Measurements from ENCODE around the gene QSOX1.
"Not testable (repeated sequence)": the region's sequence is repeated elsewhere in the genome, so short reads cannot be mapped to it uniquely, and the experiment has no call there.

Gene QSOX1

DNA sequence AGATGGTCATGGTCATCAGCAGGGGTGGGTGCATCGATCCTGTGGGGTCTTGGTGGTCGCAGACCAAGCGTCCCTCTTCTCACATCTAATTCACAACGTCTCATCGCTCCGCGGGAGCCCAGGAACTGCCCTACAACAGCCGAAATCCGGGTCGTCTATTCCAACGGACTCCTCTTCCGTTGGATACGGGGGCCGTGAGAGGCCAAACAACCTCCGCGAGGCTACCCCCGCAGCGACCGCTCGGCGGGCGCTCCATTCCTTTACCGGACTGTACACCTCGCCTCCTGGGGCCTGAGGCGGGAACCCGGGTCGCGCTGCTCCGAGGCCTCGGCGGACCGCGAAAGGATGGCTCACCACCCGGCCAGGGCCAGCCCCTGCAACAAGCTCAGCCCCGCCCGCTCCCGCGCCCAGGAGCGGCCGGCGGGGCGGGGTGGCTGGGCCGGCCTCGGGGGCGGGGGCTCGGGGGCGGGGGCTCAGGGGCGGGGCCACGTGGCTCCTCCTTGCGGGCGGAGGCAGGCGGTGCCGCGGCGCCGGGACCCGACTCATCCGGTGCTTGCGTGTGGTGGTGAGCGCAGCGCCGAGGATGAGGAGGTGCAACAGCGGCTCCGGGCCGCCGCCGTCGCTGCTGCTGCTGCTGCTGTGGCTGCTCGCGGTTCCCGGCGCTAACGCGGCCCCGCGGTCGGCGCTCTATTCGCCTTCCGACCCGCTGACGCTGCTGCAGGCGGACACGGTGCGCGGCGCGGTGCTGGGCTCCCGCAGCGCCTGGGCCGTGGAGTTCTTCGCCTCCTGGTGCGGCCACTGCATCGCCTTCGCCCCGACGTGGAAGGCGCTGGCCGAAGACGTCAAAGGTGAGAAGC, at the start of gene QSOX1:
Gene QSOX1, plus strand, starts transcription at position 545 of the 857 bp plus-strand sequence. Its CDS starts 39 bp downstream, at position 584.
- CTCF ChIA-PET = interaction anchor here (0.9 to 1.6 kb wide), 3 partner anchors 13 to 340 kb away, joined by 3 to 6 read pairs (median 4); no protein-coding TSS in a partner anchor
- H3K27ac Mint-ChIP-seq = peak within 1 kb of the TSS; percentile 90
- H3K4me1 Mint-ChIP-seq = peaks cover 35% of the 10 kb centered on the region
- H3K36me3 Mint-ChIP-seq = no peaks in the 10 kb centered on the region
- peak within 1 kb of the TSS; percentile 96 for H3K4me3 Mint-ChIP-seq
- H3K27me3 Mint-ChIP-seq = peaks cover 24% of the 10 kb centered on the region
- peak; percentile 92 for DNase-seq
- H3K9me3 Mint-ChIP-seq = no peaks in the 10 kb centered on the region

DNA sequence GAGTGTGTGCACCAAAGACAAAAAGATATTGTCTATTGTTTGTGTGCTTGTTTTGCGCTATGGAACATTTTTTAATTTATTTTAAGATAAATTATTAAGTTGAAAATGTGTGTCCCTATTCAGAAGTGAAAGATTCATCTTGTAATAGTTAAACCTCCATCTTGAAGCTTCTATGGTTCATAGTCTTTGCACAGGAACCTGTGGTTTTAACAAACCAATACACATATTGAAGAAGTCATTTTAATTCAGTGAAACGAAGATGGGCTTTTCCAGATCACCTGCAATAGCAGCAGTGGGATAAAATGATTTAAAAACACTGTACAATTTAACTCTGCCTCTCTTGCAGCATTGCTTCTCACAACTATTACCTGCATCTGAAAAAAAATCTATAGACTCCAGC, 42.6 kb upstream of the QSOX1 start:
- CTCF ChIA-PET = interaction anchor here (0.6 kb wide), 1 partner anchor 47 kb away, joined by 3 read pairs; no protein-coding TSS in a partner anchor
- no peaks in the 10 kb centered on the region for H3K4me1 Mint-ChIP-seq
- no peak overlapping the region for H3K4me3 Mint-ChIP-seq
- no peaks in the 10 kb centered on the region for H3K9me3 Mint-ChIP-seq
- no peak overlapping the region for H3K27ac Mint-ChIP-seq
- H3K27me3 Mint-ChIP-seq = no peaks in the 10 kb centered on the region
- H3K36me3 Mint-ChIP-seq = peaks cover 44% of the 10 kb centered on the region
- no peak for DNase-seq

DNA sequence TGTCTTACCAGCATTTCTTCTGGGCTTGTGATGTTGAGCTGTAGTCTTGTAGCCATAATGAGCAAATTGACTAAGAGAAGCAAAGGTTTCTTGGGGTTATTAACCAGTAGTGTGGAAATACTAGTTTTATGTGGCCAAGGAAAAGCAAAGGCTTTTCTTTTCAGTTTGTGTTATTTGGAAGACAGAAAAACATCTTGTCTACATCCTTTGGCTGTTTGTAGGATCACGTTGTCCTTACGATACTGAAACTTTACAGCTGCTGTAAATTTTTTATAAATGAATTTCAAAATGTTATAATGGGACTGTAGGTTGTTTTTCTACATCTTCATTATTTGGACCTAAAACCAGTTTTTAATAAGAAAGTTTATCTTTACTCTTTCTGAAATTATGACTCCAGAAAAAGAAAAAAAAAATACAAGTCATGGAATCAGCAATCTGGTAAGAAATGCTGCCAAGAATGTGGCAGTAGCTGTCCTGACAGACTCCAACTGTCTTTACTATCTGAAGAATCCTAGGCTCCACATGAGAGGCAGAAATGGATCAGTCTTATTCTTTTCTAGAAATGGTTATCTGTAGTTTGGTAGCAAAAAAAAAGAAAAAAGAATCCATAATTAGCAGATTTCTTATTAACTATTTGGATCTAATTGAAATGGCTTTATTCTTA, 41.6 kb upstream of the QSOX1 start:
- H3K9me3 Mint-ChIP-seq = no peaks in the 10 kb centered on the region
- H3K36me3 Mint-ChIP-seq = peaks cover 37% of the 10 kb centered on the region
- CTCF ChIA-PET = interaction anchor here (0.6 to 1.1 kb wide), 3 partner anchors 46 to 1132 kb away, joined by 3 read pairs; no protein-coding TSS in a partner anchor
- no peak overlapping the region for H3K4me3 Mint-ChIP-seq
- H3K27ac Mint-ChIP-seq = no peak overlapping the region
- peaks cover 5% of the 10 kb centered on the region for H3K27me3 Mint-ChIP-seq
- DNase-seq = no peak
- no peaks in the 10 kb centered on the region for H3K4me1 Mint-ChIP-seq

GRCh38 chr1:180114396-180114945, 40.2 kb upstream of the QSOX1 start:
- H3K27me3 Mint-ChIP-seq = peaks cover 8% of the 10 kb centered on the region
- DNase-seq = no peak
- H3K27ac Mint-ChIP-seq = no peak overlapping the region
- CTCF ChIA-PET = no interaction called here
- peaks cover 34% of the 10 kb centered on the region for H3K36me3 Mint-ChIP-seq
- H3K9me3 Mint-ChIP-seq = no peaks in the 10 kb centered on the region
- no peak overlapping the region for H3K4me3 Mint-ChIP-seq
- H3K4me1 Mint-ChIP-seq = no peaks in the 10 kb centered on the region

DNA sequence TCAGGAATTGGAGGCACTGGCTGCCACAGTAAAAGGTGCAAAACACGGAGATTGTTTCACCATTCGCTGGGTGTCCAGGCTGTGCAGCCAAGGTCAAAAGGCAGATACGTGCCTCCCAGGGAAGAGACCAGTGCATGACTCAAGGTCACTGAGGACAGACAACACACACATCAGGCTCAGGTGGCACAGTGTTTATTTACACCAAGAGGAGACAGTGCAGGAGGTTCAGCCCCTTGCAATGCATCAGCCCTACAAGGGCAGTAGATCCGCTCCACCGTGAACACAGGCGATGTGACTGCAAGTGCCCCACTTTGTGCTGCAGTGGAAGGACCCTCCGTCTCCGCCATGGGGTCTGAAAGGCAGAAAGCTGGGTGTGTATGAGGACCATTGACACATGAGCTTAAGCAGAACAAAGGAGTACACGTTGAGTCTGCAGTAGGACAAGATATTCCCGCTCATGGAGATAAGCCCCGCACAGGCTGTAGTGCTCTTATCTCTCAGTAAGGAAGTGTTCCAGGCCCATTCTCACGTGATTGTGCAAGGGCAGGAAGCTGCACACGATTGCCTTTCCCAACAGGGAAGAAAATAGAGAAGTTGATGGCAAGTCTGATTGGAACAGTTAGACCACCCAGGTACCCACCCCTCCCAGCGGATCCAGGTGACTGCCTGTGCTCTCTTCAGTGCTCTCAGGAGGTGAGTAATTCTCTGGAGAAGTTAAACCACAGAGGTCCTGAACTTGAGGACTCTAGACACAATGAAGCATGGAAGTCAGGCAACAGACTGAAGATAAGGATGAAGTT, 37.5 kb upstream of the QSOX1 start:
- H3K4me1 Mint-ChIP-seq = no peaks in the 10 kb centered on the region
- H3K36me3 Mint-ChIP-seq = peaks cover 18% of the 10 kb centered on the region
- CTCF ChIA-PET = no interaction called here
- no peak overlapping the region for H3K4me3 Mint-ChIP-seq
- no peak overlapping the region for H3K27ac Mint-ChIP-seq
- no peaks in the 10 kb centered on the region for H3K9me3 Mint-ChIP-seq
- peaks cover 8% of the 10 kb centered on the region for H3K27me3 Mint-ChIP-seq
- DNase-seq = no peak

GRCh38 chr1:180117764-180118116, 36.9 kb upstream of the QSOX1 start:
- H3K4me3 Mint-ChIP-seq = no peak overlapping the region
- no peak overlapping the region for H3K27ac Mint-ChIP-seq
- no peaks in the 10 kb centered on the region for H3K4me1 Mint-ChIP-seq
- DNase-seq = no peak
- H3K36me3 Mint-ChIP-seq = peaks cover 12% of the 10 kb centered on the region
- CTCF ChIA-PET = no interaction called here
- peaks cover 8% of the 10 kb centered on the region for H3K27me3 Mint-ChIP-seq
- H3K9me3 Mint-ChIP-seq = no peaks in the 10 kb centered on the region

- Mint-ChIP-seq H3K4me3 (no peak overlapping the region), H3K36me3 (peaks cover 7% of the 10 kb centered on the region), H3K27me3 (peaks cover 8% of the 10 kb centered on the region), H3K27ac (no peak overlapping the region), H3K9me3 (no peaks in the 10 kb centered on the region), H3K4me1 (no peaks in the 10 kb centered on the region)
- no peak for DNase-seq
- CTCF ChIA-PET = no interaction called here
Observed at GRCh38 chr1:180119837-180120236, 34.8 kb upstream of the QSOX1 start.

DNA sequence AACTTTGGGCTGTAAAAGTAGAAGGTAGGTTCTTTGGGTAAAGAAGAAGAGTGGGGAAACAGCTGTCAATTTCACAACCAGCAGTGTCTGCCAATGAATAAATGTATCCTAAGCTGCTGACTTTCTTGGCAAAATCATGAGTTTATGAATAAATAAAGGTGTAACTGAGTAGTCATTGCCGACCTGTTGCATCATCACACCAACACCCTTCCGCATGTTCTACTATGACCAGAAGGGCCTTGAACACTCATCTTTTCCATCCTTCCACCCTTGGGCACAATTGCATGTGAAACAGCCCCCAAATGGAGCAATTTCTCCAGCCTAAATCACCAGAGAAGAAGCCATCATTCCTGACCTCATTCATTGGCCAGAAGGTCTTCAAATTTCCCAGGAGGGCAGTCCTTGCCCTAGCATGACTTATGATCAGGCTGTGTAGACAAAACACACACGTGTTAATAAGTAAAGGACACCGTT, 31.2 kb upstream of the QSOX1 start:
- CTCF ChIA-PET = no interaction called here
- no peaks in the 10 kb centered on the region for H3K36me3 Mint-ChIP-seq

DNA sequence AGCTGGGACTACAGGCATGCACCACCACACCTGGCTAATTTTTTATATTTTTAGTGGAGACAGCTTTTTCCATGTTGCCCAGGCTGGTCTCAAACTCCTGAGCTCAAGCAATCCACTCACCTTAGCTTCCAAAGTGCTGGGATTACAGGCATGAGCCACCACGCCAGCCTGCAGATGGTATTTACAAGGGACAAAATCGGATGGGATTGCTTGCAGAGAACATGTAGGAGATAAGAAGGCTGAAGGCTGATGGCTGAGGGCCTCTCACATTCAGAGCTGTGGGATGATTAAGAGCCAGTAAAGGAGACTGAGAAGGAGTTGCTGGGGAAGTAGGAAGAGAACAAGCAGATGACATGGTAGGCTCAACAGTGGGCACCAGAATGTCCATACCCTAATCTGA, 24.0 kb upstream of the QSOX1 start:
- H3K27me3 Mint-ChIP-seq = peaks cover 35% of the 10 kb centered on the region
- peaks cover 12% of the 10 kb centered on the region for H3K4me1 Mint-ChIP-seq
- H3K36me3 Mint-ChIP-seq = no peaks in the 10 kb centered on the region
- CTCF ChIA-PET = no interaction called here
- DNase-seq = no peak
- H3K9me3 Mint-ChIP-seq = no peaks in the 10 kb centered on the region
- no peak overlapping the region for H3K4me3 Mint-ChIP-seq
- no peak overlapping the region for H3K27ac Mint-ChIP-seq

More for the DNA sequence above, 31.2 kb upstream of the QSOX1 start:
- H3K27ac Mint-ChIP-seq = no peak overlapping the region
- no peaks in the 10 kb centered on the region for H3K9me3 Mint-ChIP-seq
- H3K27me3 Mint-ChIP-seq = peaks cover 4% of the 10 kb centered on the region
- no peak for DNase-seq
- H3K4me3 Mint-ChIP-seq = no peak overlapping the region
- peaks cover 12% of the 10 kb centered on the region for H3K4me1 Mint-ChIP-seq

GRCh38 chr1:180131510-180131909, 23.2 kb upstream of the QSOX1 start:
- Mint-ChIP-seq H3K4me1 (peaks cover 9% of the 10 kb centered on the region), H3K27me3 (peaks cover 42% of the 10 kb centered on the region), H3K4me3 (no peak overlapping the region), H3K27ac (no peak overlapping the region), H3K9me3 (no peaks in the 10 kb centered on the region), H3K36me3 (no peaks in the 10 kb centered on the region)
- CTCF ChIA-PET = interaction anchor here (1.3 kb wide), 1 partner anchor 321 kb away, joined by 3 read pairs; no protein-coding TSS in a partner anchor
- no peak for DNase-seq

DNA sequence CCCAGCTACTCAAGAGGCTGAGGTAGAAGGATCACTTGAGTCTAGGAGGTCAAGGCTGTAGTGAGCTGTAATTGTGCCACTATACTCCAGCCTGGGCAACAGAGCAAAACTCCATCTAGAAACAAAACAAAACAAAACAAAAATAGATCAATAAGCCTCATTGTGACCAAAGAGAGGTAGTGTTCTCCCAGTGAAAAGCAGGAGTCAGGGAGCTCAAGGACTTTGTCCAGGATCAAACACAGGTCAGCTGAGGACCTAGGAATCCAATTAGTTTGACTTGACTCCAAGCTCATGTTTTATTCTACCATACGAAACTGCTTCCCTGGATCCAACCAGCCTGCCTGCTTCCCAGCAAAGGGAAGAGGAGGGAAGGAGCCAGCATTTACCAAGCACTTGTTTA, 21.5 kb upstream of the QSOX1 start:
- no peaks in the 10 kb centered on the region for H3K36me3 Mint-ChIP-seq
- H3K27ac Mint-ChIP-seq = no peak overlapping the region
- no peaks in the 10 kb centered on the region for H3K4me1 Mint-ChIP-seq
- CTCF ChIA-PET = no interaction called here
- no peak overlapping the region for H3K4me3 Mint-ChIP-seq
- peaks cover 50% of the 10 kb centered on the region for H3K27me3 Mint-ChIP-seq
- no peak for DNase-seq
- no peaks in the 10 kb centered on the region for H3K9me3 Mint-ChIP-seq

DNA sequence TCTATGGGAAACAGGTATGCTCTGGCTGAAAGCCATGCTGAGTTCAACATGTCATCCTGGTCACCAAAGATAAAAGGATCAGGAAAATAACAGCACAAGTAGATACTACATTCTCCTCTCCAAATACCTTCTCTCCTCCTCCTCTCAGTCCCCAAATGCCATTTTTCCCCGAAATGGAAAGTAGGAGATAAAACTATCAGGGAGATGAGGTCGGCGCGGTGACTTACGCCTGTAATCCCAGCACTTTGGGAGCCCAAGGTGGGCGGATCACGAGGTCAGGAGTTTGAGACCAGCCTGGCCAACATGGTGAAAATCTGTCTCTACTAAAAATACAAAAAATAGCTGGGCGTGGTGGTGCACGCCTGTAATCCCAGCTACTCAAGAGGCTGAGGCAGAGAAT, 21.0 kb upstream of the QSOX1 start:
- CTCF ChIA-PET, DNase-seq, H3K36me3 Mint-ChIP-seq, H3K9me3 Mint-ChIP-seq, H3K4me3 Mint-ChIP-seq, H3K27ac Mint-ChIP-seq, H3K4me1 Mint-ChIP-seq: not testable (repeated sequence)
- peaks cover 50% of the 10 kb centered on the region for H3K27me3 Mint-ChIP-seq

GRCh38 chr1:180135535-180135934, 19.1 kb upstream of the QSOX1 start:
- H3K27me3 Mint-ChIP-seq = peaks cover 50% of the 10 kb centered on the region
- CTCF ChIA-PET = no interaction called here
- no peaks in the 10 kb centered on the region for H3K9me3 Mint-ChIP-seq
- H3K4me1 Mint-ChIP-seq = no peaks in the 10 kb centered on the region
- H3K36me3 Mint-ChIP-seq = no peaks in the 10 kb centered on the region
- H3K4me3 Mint-ChIP-seq = no peak overlapping the region
- DNase-seq = no peak
- H3K27ac Mint-ChIP-seq = no peak overlapping the region
